ENCODE data around the gene COL19A1. TPM values are rescaled to one million over a fixed set of nuclear protein-coding genes. Genes with fewer than 3 reads are reported as not detected.

COL19A1 gene
- total and polyA plus RNA-seq, 2 experiments from 2014 or later, result not detected

GRCh38 chr6:70151616-70152015 is 285.3 kb downstream of the COL19A1 start:
- Histone ChIP-seq H3K9me2 (ENCODE audit: insufficient read depth) (no peaks in the 10 kb centered on the region), H3K4me1 (ENCODE audit: insufficient read depth) (no peaks in the 10 kb centered on the region), H3F3A (replicated peaks; ENCODE audit: low read depth) (no peaks in the 10 kb centered on the region), H4K20me1 (replicated peaks; ENCODE audit: insufficient read depth) (no peaks in the 10 kb centered on the region), H3K27me3 (ENCODE audit: insufficient read depth) (no peaks in the 10 kb centered on the region), H3K79me2 (replicated peaks; ENCODE audit: insufficient read depth) (no peaks in the 10 kb centered on the region), H2AFZ (no peak overlapping the region), H3K27ac (ENCODE audit: low read depth) (no peak overlapping the region), H3K4me3 (no peak overlapping the region), H3K4me2 (no peak overlapping the region), H3K36me3 (ENCODE audit: insufficient read depth) (no peaks in the 10 kb centered on the region)
- ATAC-seq (no peak), DNase-seq (ENCODE audit: low spot score) (no peak)
- Mint-ChIP-seq H3K9me3 (no peaks in the 10 kb centered on the region), H3K4me1 (no peaks in the 10 kb centered on the region), H3K4me3 (no peak overlapping the region), H3K27ac (no peak overlapping the region), H3K36me3 (ENCODE audit: low read depth) (no peaks in the 10 kb centered on the region), H3K27me3 (ENCODE audit: insufficient read depth, low read depth, poor library complexity) (no peaks in the 10 kb centered on the region)
- no peak for TF ChIP-seq EZH2phosphoT487 (IDR thresholded peaks at IDR 0.05; ENCODE audit: unreplicated experiment)
- no peak for TF ChIP-seq CREB1 (CRISPR knock-in tag; IDR thresholded peaks at IDR 0.05; ENCODE audit: low read depth)
- no peak for TF ChIP-seq ETS1 (IDR thresholded peaks at IDR 0.05)
- TF ChIP-seq CTCF (conservative IDR thresholded peaks at IDR 0.05; ENCODE audit: low read depth in 2 of 2), result no peak
- no peak for TF ChIP-seq STAT1 (IDR thresholded peaks at IDR 0.05; ENCODE audit: unreplicated experiment)
- no peak for TF ChIP-seq EZH2 (IDR thresholded peaks at IDR 0.05; ENCODE audit: low read depth, unreplicated experiment)
- TF ChIP-seq ZNF462 (CRISPR knock-in tag; IDR thresholded peaks at IDR 0.05), result no peak
- no peak for TF ChIP-seq JUNB (IDR thresholded peaks at IDR 0.05; ENCODE audit: unreplicated experiment)
- TF ChIP-seq NANOG (IDR thresholded peaks at IDR 0.05; ENCODE audit: borderline replicate concordance), result no peak
- no peak for TF ChIP-seq ZNF331 (CRISPR knock-in tag; IDR thresholded peaks at IDR 0.05; ENCODE audit: low read depth)
- TF ChIP-seq ZNF114 (CRISPR knock-in tag; IDR thresholded peaks at IDR 0.05), result no peak
- no peak for TF ChIP-seq REST (IDR thresholded peaks at IDR 0.05; ENCODE audit: unreplicated experiment)
- no peak for TF ChIP-seq POLR2AphosphoS5 (IDR thresholded peaks at IDR 0.05; ENCODE audit: low read depth)

Data from GM23338 (cell line).